ENCODE results near the gene CD48.

Gene CD48, protein sequence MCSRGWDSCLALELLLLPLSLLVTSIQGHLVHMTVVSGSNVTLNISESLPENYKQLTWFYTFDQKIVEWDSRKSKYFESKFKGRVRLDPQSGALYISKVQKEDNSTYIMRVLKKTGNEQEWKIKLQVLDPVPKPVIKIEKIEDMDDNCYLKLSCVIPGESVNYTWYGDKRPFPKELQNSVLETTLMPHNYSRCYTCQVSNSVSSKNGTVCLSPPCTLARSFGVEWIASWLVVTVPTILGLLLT

GRCh38 chr1:160711602-160712311 is at the start of gene CD48:
Gene CD48, minus strand, starts transcription at chr1:160711822. Its CDS starts 59 bp downstream, at chr1:160711763.
- no peak for DNase-seq

- DNase-seq, result no peak
Observed at GRCh38 chr1:160761046-160761445, 49.4 kb upstream of the CD48 start.

DNA sequence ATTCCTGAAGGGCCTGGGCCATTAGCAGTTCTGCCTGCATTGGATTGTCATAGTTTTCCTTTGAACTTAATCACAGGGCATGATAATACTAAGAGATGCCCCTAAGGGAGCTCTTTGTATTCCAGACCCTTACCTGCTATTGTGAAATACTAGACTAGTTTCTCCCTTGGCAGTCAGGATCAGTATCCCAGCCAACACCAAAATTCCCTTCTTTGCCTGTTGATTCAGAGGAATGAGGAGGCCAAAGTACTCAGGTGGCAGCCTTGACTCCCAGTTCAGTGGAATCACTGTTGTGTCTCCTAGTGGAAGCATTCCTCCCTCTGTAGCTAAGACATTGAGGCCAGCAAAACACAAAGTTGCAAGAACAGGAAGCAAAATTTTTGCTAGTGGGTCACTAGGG is 48.1 kb upstream of the CD48 start:
- DNase-seq, result no peak

GRCh38 chr1:160758521-160758920 is 46.9 kb upstream of the CD48 start:
- DNase-seq, result no peak

GRCh38 chr1:160756849-160757201 is 45.2 kb upstream of the CD48 start:
- no peak for DNase-seq

DNA sequence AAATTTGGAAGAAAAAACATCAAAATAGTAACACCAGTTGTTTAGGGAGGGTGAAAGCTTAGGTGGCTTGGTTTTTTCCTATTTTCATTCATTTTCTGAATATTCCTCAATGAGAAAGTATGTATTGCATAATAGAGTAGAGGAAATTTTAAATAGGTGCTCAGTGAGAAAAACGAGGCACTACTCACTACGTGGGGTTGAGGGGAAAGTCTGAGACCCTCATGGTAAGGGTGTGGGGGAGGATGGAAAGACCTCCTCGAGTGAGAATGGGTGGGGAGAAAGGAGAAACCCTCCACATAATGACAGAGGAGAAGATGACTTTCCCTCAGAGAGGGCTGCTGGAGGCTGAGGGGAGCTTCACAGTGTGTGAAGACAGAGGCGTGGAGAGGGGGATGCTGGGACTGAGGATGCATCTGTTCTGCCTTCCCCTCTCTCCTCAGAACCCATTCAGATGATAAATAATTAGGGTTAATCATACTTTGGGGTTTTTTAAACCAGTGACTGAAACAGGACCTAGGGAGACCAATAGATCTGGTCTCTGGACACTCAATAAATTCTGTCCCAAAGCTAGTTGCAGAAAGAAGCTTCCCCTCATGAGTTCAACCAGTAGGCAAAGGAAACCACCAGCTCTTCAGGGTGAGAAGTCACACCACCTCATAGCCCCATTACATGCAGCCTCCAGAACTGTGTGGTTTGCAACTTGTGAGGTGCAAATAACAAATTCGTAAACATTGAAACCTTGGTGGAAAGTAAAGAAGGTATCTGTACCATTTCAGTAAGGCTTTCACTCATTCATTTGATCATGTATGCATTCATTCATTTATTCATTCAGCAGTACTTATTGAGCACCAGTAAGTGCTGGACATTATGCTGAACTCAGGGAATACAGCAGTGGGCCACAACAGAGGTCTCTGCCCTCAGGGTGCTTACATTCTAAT is 44.6 kb upstream of the CD48 start:
- DNase-seq, result no peak

- no peak for DNase-seq
Observed at GRCh38 chr1:160755461-160755860, 43.8 kb upstream of the CD48 start.

DNA sequence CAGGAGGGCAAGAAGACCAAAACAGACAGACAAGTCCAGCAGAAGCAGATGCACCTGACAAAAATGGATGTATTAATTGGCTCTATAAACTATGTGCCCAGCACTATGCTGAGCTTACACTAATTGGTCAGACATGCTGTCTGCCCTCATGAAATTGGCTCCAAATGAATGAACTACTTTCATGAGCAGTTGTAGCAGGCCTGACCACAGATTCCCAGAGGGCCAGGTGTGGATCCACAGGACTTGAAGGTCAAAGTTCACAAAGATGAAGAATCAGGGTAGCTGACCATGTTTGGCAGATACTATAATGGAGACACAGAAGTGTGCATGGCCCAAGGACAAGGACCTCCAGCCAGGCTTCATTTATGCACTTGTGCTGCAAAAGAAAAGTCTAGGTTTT is 42.0 kb upstream of the CD48 start:
- DNase-seq, result no peak

- no peak for DNase-seq
Observed at GRCh38 chr1:160752924-160753323, 41.3 kb upstream of the CD48 start.

- DNase-seq, result no peak
Observed at GRCh38 chr1:160752406-160752805, 40.8 kb upstream of the CD48 start.

GRCh38 chr1:160750608-160751007 is 39.0 kb upstream of the CD48 start:
- no peak for DNase-seq

GRCh38 chr1:160748878-160749269 is 37.3 kb upstream of the CD48 start:
- DNase-seq, result no peak

DNA sequence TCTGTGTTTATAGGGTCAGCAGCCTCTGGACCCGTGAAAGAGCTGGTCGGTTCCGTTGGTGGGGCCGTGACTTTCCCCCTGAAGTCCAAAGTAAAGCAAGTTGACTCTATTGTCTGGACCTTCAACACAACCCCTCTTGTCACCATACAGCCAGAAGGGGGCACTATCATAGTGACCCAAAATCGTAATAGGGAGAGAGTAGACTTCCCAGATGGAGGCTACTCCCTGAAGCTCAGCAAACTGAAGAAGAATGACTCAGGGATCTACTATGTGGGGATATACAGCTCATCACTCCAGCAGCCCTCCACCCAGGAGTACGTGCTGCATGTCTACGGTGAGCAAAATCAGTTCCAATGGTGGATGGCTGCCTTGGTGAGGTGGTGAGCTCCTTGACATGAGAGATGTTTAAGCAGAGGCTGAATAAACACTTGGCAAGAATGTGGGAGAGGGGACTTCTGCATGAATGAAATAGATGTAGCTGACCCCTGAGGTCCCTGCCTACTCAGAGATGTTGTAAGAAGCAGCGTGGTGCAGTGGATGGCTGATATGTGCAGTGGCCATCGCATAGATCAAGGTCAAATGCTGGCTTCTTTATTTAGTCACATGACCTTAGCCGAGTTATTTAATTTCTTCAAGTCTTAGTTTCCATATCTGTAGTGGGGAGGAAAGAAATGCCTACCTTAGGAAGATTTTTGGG is 36.7 kb upstream of the CD48 start:
- DNase-seq, result no peak

- no peak for DNase-seq
Observed at GRCh38 chr1:160747717-160748116, 36.1 kb upstream of the CD48 start.

DNA sequence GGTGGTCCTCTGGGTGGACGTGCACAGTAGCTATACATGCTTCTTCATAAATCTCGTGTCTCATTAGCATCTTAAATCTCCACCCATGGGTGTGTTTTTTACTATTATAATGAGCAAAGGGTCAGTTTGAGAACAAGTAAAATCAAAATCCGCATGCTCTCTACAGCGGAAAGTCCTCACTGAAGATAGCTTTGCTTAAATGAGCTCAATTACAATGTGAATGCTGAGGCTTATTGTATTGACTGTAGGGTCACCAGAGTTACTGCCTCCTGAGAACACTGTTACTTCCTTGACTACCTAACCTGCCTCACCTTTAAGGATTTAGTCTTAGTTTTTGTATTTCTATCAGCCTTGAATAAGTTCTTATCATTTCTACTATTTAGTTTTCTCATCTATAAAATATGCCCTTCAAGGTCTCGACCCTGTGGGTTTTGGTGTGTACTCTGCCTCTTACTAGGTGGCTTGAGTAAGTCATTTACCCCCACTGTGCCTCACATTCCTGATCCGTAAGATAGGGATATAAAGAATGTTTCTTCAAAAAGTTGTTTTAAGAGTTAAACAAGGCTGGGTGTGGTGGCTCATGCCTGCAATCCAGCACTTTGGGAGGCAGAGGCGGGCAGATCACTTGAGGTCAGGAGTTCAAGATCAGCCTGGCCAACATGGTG is 35.3 kb upstream of the CD48 start:
- DNase-seq, result no peak

GRCh38 chr1:160745551-160745950 is 33.9 kb upstream of the CD48 start:
- DNase-seq, result no peak

- no peak for DNase-seq
Observed at GRCh38 chr1:160744852-160745520, 33.4 kb upstream of the CD48 start.

GRCh38 chr1:160744199-160744851 is 32.7 kb upstream of the CD48 start:
- DNase-seq, result no peak

DNA sequence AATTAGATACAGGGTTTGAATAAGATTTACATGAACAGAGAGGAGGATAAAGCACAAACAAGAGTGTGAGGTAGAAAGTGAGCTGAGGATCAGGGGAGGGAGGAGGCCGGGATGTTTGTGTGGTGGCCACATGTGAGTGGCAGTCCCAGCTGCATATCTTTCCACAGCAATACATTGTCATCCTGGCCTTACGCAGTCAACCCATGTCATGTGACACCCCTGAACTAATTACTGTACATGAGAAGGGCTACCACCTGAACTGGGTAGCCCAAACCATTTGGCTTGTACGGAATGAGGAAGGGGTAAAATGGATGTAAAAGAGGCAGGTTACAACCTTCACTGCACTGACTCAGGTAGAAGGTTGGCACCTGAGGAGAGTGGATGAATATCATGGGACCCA is 31.6 kb upstream of the CD48 start:
- no peak for DNase-seq

DNA sequence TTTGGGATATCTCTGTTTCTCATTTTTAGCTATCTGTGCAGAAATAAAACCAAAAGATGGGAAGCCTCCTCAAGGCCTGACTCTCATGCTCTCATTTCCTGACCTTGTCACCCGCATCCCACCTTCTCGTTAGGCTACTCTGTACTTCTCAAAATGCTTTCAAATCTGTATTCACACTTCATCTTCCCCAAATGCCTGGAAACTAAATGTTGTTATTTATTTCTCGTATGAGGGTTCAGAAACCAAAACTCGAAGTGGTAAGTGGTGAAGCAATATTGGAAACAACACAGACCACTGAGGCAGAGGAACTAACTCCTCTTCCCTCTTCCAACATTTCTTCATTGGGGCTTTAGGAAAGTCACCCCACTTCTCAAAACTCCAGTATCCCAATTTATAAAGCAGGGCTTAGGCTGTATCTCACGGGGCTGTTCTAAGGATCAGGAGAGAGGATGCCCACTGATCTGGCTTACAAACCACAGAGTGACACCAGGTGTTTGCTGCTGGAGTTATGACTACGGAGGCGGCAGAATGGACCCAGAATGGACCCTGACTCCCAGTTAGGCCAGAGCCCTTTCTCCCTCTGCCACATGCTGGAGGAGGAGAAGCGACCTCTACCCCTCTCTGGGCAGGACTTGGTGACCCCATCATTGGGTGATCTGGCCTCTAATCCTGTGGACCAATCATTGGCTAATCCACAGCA is 31.0 kb upstream of the CD48 start:
- no peak for DNase-seq
